ENCODE data around the gene MPC2.
"Not testable (repeated sequence)": the region's sequence is repeated elsewhere in the genome, so short reads cannot be mapped to it uniquely, and the experiment has no call there.

Gene MPC2

DNA sequence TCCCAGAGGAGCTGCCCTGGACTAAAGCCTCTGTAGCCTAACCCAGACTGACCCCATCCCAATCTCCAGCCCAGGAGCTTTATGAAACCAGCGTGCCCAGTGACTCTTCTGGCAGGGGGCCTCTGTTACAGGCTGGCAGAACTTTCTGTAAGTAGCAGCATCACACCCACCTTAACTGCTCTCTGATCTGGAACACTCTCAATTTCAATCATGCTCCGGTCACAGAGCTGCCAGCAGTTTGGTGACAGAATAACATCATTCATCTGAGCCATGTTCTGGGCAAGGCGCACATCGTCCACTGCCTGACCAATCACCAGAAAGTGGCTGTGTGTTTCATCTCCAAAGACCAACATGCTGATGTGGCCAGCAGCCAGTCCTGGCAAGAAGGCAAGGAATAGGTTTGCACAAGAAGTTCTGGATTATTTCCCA is 37.6 kb downstream of the MPC2 start:
- no peaks in the 10 kb centered on the region for H3K36me3 ChIP-seq (ENCODE audit: insufficient read depth, low read length)
- H3K27me3 ChIP-seq (ENCODE audit: control insufficient read depth in 1 of 2, insufficient read depth in 2 of 2, low read length in 2 of 2): no peaks in the 10 kb centered on the region
- no peak overlapping the region for H3K4me3 ChIP-seq (ENCODE audit: low read depth in 1 of 2, low read length in 2 of 2)
- no peak overlapping the region for H3K9ac ChIP-seq (ENCODE audit: low read length)
- no peaks in the 10 kb centered on the region for H3K9me3 ChIP-seq (ENCODE audit: low read length)
- no peak overlapping the region for H3K27ac ChIP-seq (ENCODE audit: low read depth, low read length)
- H3K4me1 ChIP-seq (ENCODE audit: insufficient read depth, low read length): no peaks in the 10 kb centered on the region

DNA sequence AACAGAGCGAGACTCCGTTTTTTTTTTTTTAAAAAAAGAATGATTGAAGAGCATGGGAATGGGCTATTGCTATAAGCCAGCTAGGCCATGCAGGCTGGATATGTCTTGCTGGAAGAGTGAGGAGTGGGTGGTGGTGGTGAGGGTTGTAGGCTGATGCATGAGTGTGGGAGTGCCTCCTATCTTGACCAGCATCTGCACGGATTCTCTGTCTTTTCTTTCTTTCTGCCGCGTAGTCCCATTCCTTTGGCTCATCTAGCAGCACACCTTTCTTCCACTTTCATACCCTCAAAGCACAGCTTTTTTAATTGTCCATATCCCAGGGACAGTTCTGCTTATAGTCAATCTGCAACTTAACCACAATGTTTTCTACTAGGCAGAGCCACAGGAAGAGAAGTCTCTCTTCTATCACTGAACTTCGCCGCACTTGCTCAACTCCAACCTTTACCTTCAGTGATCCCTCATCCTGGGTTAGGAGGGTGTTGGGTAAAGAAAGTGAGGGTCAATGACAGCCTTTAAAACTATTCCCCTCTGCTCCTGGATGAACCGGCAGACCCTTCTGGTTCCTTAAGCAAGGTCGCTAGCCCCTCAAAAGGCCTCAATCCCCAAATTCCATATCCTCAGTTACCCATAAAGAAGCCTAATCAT is 38.2 kb downstream of the MPC2 start:
- H3K27me3 ChIP-seq (ENCODE audit: control insufficient read depth in 1 of 2, insufficient read depth in 2 of 2, low read length in 2 of 2): no peaks in the 10 kb centered on the region
- no peak overlapping the region for H3K9ac ChIP-seq (ENCODE audit: low read length)
- H3K9me3 ChIP-seq (ENCODE audit: low read length): no peaks in the 10 kb centered on the region
- H3K36me3 ChIP-seq (ENCODE audit: insufficient read depth, low read length): no peaks in the 10 kb centered on the region
- H3K27ac ChIP-seq (ENCODE audit: low read depth, low read length): no peak overlapping the region
- no peaks in the 10 kb centered on the region for H3K4me1 ChIP-seq (ENCODE audit: insufficient read depth, low read length)
- H3K4me3 ChIP-seq (ENCODE audit: low read depth in 1 of 2, low read length in 2 of 2): no peak overlapping the region

DNA sequence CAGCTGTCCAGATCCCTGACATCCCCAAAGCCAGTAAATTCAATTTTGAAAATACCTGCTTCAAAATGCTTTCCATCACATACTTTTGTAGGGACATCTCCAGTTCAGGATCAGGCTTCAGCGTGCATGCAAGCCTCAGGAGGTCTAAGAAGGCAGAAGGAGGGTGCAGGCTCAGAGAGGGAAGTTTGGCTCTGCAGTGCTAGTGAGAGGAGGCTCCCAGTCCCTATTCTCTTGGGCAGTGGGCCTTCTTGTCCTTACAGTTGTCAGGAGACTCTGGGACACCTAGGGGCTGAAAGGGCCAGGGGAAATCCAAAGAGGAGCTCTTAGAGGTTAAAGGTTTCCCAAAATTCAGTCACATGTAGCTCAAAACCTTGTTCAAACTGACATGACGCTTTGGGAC is 43.1 kb downstream of the MPC2 start:
- no peaks in the 10 kb centered on the region for H3K36me3 ChIP-seq (ENCODE audit: insufficient read depth, low read length)
- no peaks in the 10 kb centered on the region for H3K27me3 ChIP-seq (ENCODE audit: control insufficient read depth in 1 of 2, insufficient read depth in 2 of 2, low read length in 2 of 2)
- H3K9me3 ChIP-seq (ENCODE audit: low read length): no peaks in the 10 kb centered on the region
- no peak overlapping the region for H3K9ac ChIP-seq (ENCODE audit: low read length)
- no peak overlapping the region for H3K4me3 ChIP-seq (ENCODE audit: low read depth in 1 of 2, low read length in 2 of 2)
- H3K4me1 ChIP-seq (ENCODE audit: insufficient read depth, low read length): no peaks in the 10 kb centered on the region
- no peak overlapping the region for H3K27ac ChIP-seq (ENCODE audit: low read depth, low read length)

DNA sequence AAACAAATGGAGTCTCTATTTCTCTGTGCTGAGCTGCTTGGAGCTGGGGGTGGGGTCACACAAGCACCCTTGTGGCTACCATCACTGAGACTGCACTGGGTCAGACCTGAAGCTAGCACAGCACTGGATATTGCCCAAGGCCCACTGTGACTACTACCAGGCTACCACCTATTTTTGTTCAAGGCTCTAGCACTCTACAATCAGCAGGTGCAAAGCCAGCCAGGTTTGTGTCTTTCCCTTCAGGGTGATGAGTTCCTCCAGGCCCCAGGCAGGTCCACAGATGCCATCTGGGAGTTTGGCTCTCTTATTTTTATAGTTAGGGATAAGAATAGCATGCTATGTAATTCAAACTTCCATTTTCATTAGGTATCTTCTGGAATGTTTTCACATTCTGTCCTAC is 46.5 kb downstream of the MPC2 start:
- H3K27ac ChIP-seq (ENCODE audit: low read depth, low read length): no peak overlapping the region
- no peaks in the 10 kb centered on the region for H3K4me1 ChIP-seq (ENCODE audit: insufficient read depth, low read length)
- H3K4me3 ChIP-seq (ENCODE audit: low read depth in 1 of 2, low read length in 2 of 2): no peak overlapping the region
- H3K9me3 ChIP-seq (ENCODE audit: low read length): no peaks in the 10 kb centered on the region
- H3K36me3 ChIP-seq (ENCODE audit: insufficient read depth, low read length): no peaks in the 10 kb centered on the region
- H3K27me3 ChIP-seq (ENCODE audit: control insufficient read depth in 1 of 2, insufficient read depth in 2 of 2, low read length in 2 of 2): no peaks in the 10 kb centered on the region
- no peak overlapping the region for H3K9ac ChIP-seq (ENCODE audit: low read length)

DNA sequence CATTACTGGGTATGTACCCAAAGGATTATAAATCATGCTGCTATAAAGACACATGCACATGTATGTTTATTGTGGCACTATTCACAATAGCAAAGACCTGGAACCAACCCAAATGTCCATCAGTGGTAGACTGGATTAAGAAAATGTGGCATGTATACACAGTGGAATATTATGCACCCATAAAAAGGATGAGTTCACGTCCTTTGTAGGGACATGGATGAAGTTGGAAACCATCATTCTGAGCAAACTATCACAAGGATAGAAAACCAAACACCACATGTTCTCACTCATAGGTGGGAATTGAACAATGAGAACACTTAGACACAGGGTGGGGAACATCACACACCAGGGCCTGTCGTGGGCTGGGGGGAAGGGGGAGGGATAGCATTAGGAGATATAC is 49.7 kb downstream of the MPC2 start:
- H3K27me3 ChIP-seq (ENCODE audit: control insufficient read depth in 1 of 2, insufficient read depth in 2 of 2, low read length in 2 of 2); H3K27ac ChIP-seq (ENCODE audit: low read depth, low read length); H3K9ac ChIP-seq (ENCODE audit: low read length): not testable (repeated sequence)

DNA sequence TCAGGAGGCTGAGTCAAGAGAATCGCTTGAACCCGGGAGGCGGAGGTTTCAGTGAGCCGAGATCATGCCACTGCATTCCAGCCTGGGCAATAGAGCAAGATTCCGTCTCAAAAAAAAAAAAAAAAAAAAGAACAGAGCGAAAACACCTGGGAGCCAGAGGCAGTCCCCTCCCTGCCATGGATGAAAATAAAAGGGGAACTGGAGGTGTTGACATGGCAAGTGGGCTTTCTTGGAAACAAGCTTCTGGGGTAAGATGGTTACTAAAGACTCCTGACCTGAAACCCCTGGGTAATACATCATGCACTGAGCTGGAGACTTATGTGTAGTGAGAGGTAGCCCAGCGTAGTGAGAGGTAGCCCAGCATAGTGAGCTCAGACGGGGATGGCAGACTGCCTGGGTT is 54.5 kb downstream of the MPC2 start:
- no peak overlapping the region for H3K9ac ChIP-seq (ENCODE audit: low read length)
- H3K4me1 ChIP-seq (ENCODE audit: insufficient read depth, low read length): no peaks in the 10 kb centered on the region
- H3K9me3 ChIP-seq (ENCODE audit: low read length): no peaks in the 10 kb centered on the region
- no peak overlapping the region for H3K4me3 ChIP-seq (ENCODE audit: low read depth in 1 of 2, low read length in 2 of 2)
- H3K27ac ChIP-seq (ENCODE audit: low read depth, low read length): no peak overlapping the region
- no peaks in the 10 kb centered on the region for H3K36me3 ChIP-seq (ENCODE audit: insufficient read depth, low read length)
- H3K27me3 ChIP-seq (ENCODE audit: control insufficient read depth in 1 of 2, insufficient read depth in 2 of 2, low read length in 2 of 2): no peaks in the 10 kb centered on the region

More for the DNA sequence above, 49.7 kb downstream of the MPC2 start:
- not testable (repeated sequence) for H3K36me3 ChIP-seq (ENCODE audit: insufficient read depth, low read length); H3K4me1 ChIP-seq (ENCODE audit: insufficient read depth, low read length); H3K4me3 ChIP-seq (ENCODE audit: low read depth in 1 of 2, low read length in 2 of 2); H3K9me3 ChIP-seq (ENCODE audit: low read length)

DNA sequence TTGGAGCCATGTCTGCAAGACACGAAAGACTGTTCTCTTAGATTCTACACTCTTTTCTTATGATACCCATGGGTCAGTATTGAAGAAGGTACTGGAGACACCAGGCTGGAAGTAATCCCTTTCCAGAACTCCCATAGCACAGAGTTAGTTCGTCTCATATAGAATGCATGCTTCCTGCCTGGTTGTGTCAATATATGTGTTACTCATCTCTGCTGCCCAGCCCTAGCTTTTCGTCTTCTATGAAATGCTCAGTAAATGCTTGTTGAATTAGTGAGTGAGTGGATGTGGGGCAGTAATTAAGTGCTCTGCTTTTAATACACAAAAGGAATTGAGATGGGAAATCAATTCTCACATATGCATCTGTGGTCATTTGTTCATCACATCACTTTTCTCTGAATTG is 55.1 kb downstream of the MPC2 start:
- H3K27me3 ChIP-seq (ENCODE audit: control insufficient read depth in 1 of 2, insufficient read depth in 2 of 2, low read length in 2 of 2): no peaks in the 10 kb centered on the region
- H3K9ac ChIP-seq (ENCODE audit: low read length): no peak overlapping the region
- no peak overlapping the region for H3K4me3 ChIP-seq (ENCODE audit: low read depth in 1 of 2, low read length in 2 of 2)
- no peaks in the 10 kb centered on the region for H3K36me3 ChIP-seq (ENCODE audit: insufficient read depth, low read length)
- no peaks in the 10 kb centered on the region for H3K4me1 ChIP-seq (ENCODE audit: insufficient read depth, low read length)
- H3K9me3 ChIP-seq (ENCODE audit: low read length): no peaks in the 10 kb centered on the region
- no peak overlapping the region for H3K27ac ChIP-seq (ENCODE audit: low read depth, low read length)

DNA sequence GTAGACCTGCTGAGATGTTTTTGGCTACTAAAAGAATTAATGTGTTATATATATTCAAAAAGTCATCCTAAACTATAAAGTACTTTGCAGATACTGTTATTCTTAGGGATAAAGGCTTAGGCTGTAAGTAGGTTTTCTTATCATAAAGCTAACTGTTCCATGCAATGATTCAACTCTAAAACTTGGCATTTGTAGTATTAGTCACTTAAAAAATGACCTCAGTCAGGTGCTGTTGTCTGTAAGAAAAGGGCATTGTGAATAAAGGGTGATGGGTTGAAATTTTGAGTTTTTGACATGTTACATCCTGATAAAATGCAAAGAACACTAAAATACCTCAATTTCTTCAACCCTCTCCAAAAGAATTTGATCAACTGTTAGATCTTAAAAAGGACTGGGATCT is 55.8 kb downstream of the MPC2 start:
- no peaks in the 10 kb centered on the region for H3K27me3 ChIP-seq (ENCODE audit: control insufficient read depth in 1 of 2, insufficient read depth in 2 of 2, low read length in 2 of 2)
- no peak overlapping the region for H3K9ac ChIP-seq (ENCODE audit: low read length)
- no peak overlapping the region for H3K4me3 ChIP-seq (ENCODE audit: low read depth in 1 of 2, low read length in 2 of 2)
- H3K9me3 ChIP-seq (ENCODE audit: low read length): no peaks in the 10 kb centered on the region
- no peak overlapping the region for H3K27ac ChIP-seq (ENCODE audit: low read depth, low read length)
- H3K4me1 ChIP-seq (ENCODE audit: insufficient read depth, low read length): no peaks in the 10 kb centered on the region
- H3K36me3 ChIP-seq (ENCODE audit: insufficient read depth, low read length): no peaks in the 10 kb centered on the region

DNA sequence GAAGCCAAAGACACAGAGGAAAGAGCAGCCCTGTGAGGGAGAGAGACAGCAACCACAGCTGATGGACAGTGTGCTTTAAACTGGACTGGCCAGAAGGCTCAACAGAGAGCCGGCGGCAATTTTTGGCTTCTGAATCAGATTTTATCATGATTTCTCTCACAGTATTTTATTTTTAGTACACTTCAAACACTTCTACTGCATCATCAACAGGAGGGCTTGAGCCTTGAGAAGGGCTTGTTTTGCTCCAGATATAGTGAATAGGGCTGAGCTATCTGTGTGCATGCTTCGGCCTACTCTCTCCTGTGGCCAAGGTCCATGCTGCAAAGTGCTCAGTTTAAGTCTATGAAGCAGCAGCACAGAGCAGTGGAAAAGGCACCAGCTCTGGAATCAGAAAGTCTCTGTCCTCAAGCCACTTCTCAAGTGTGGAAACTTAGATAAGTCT is 56.3 kb downstream of the MPC2 start:
- H3K4me1 ChIP-seq (ENCODE audit: insufficient read depth, low read length): no peaks in the 10 kb centered on the region
- no peak overlapping the region for H3K9ac ChIP-seq (ENCODE audit: low read length)
- H3K9me3 ChIP-seq (ENCODE audit: low read length): no peaks in the 10 kb centered on the region
- no peaks in the 10 kb centered on the region for H3K36me3 ChIP-seq (ENCODE audit: insufficient read depth, low read length)
- no peaks in the 10 kb centered on the region for H3K27me3 ChIP-seq (ENCODE audit: control insufficient read depth in 1 of 2, insufficient read depth in 2 of 2, low read length in 2 of 2)
- H3K4me3 ChIP-seq (ENCODE audit: low read depth in 1 of 2, low read length in 2 of 2): no peak overlapping the region
- H3K27ac ChIP-seq (ENCODE audit: low read depth, low read length): no peak overlapping the region

DNA sequence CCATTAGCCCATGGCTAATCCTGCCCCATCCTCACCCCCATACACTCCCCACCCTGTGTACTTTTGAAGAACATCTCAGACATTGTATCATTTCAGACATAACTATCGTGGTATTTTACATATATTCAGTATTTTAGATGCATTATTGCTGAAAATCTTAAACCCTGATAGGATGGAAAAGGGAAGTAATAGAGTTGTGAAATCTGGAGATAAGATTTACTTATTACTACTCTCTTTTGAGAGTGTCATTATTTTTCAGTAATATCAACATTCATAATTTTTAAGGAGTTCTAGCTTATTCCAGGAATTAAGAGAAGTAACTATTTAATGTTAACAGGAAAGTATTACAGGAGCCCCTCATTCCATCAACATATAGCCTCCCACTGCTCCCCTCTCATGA is 57.4 kb downstream of the MPC2 start:
- Histone ChIP-seq H3K4me1 (ENCODE audit: insufficient read depth, low read length) (no peaks in the 10 kb centered on the region), H3K36me3 (ENCODE audit: insufficient read depth, low read length) (no peaks in the 10 kb centered on the region), H3K27me3 (ENCODE audit: control insufficient read depth in 1 of 2, insufficient read depth in 2 of 2, low read length in 2 of 2) (no peaks in the 10 kb centered on the region), H3K4me3 (ENCODE audit: low read depth in 1 of 2, low read length in 2 of 2) (no peak overlapping the region), H3K9me3 (ENCODE audit: low read length) (no peaks in the 10 kb centered on the region), H3K9ac (ENCODE audit: low read length) (no peak overlapping the region), H3K27ac (ENCODE audit: low read depth, low read length) (no peak overlapping the region)

DNA sequence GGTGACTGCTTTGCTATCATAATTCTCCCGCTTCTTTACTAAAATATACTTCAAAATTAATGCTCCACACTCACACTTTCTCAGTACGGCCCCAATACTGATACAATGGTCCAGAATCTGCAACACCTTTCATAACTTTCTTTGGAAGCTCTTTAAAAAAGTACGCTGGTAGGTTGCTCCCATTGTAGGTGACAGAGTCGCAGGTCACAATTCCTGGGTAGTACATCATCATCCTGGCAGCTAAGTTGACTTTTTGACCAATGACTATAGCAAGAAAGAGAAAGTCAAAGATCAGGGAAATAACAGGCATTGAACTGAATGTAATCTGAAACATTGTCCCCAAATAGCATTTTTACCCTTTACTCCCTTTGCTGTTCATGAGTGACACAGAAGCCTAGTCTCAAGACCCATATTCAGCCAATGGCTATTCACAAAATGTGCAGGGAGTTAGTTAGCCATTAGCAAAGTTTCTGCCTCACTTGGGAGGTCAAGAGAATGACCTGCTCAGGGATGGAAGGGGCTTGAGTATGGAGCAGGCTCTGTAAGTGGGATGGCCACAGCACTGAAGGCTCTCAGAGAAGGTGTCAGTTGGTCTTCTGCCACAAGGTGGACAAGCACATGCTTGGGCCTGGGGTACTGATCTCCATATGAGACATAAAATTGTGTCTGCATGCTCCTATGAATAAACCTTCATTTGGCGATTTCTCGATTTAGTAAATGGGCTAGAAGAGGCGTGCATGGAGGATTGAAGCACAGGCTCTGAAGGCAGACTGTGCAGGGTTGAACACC is 58.3 kb downstream of the MPC2 start:
- Histone ChIP-seq H3K27me3 (ENCODE audit: control insufficient read depth in 1 of 2, insufficient read depth in 2 of 2, low read length in 2 of 2) (no peaks in the 10 kb centered on the region), H3K36me3 (ENCODE audit: insufficient read depth, low read length) (no peaks in the 10 kb centered on the region), H3K4me3 (ENCODE audit: low read depth in 1 of 2, low read length in 2 of 2) (no peak overlapping the region), H3K9me3 (ENCODE audit: low read length) (no peaks in the 10 kb centered on the region), H3K4me1 (ENCODE audit: insufficient read depth, low read length) (no peaks in the 10 kb centered on the region), H3K27ac (ENCODE audit: low read depth, low read length) (no peak overlapping the region), H3K9ac (ENCODE audit: low read length) (no peak overlapping the region)
